ENCODE measurements around the gene KIAA0232. TPM values are rescaled to one million over a fixed set of nuclear protein-coding genes. Genes with fewer than 3 reads are reported as not detected.
"Not testable (repeated sequence)": the region's sequence is repeated elsewhere in the genome, so short reads cannot be mapped to it uniquely, and the experiment has no call there.

Gene KIAA0232
- total and polyA plus RNA-seq, 2 of the 8 experiments (the other 6 are each of a cell fraction or from before 2014, with no cell fraction given), result 5.6 to 23.3 TPM

- not testable (repeated sequence) for H3K4me3 ChIP-seq (ENCODE audit: extremely low read depth in 1 of 4, insufficient read depth in 2 of 4, low read depth in 3 of 4, low read length in 4 of 4); H2BK20ac ChIP-seq (ENCODE audit: low read length); H4K20me1 ChIP-seq (replicated peaks in 1 of 2; ENCODE audit: control insufficient read depth in 1 of 2, insufficient read depth in 2 of 2, low read length in 2 of 2); H2BK12ac ChIP-seq (ENCODE audit: low read depth, low read length); H3K27ac ChIP-seq (ENCODE audit: low read depth, low read length); H3K79me1 ChIP-seq (ENCODE audit: low read depth, low read length); FAIRE-seq; H4K5ac ChIP-seq (ENCODE audit: insufficient read length, low read depth, low read length); H3K27me3 ChIP-seq (replicated peaks in 1 of 4; ENCODE audit: control insufficient read depth in 3 of 4, extremely low read depth in 1 of 4, insufficient read depth in 3 of 4, low read length in 3 of 4); H3K56ac ChIP-seq (replicated peaks; ENCODE audit: insufficient read length, low read depth, low read length); DNase-seq (ENCODE audit: low read depth in 1 of 2, low spot score in 2 of 2); H2BK15ac ChIP-seq (ENCODE audit: low read length); H3K14ac ChIP-seq (ENCODE audit: insufficient read length); H2AK5ac ChIP-seq (ENCODE audit: low read depth, low read length); H4K8ac ChIP-seq (ENCODE audit: extremely low read depth, insufficient read depth, low read length); H2BK5ac ChIP-seq (ENCODE audit: low read depth, low read length); H2BK120ac ChIP-seq (replicated peaks; ENCODE audit: low read depth, low read length); H3K4ac ChIP-seq (replicated peaks; ENCODE audit: insufficient read length, low read depth, low read length); H2AFZ ChIP-seq (ENCODE audit: low read length); H3K18ac ChIP-seq (ENCODE audit: extremely low read depth, low read length); H3K9ac ChIP-seq (replicated peaks in 1 of 4; ENCODE audit: extremely low read depth in 1 of 4, low read depth in 3 of 4, low read length in 3 of 4); H3K23ac ChIP-seq (ENCODE audit: insufficient read length); H3K23me2 ChIP-seq (ENCODE audit: low read depth, low read length); H3K4me2 ChIP-seq (ENCODE audit: insufficient read depth in 1 of 2, low read depth in 2 of 2, low read length in 2 of 2); H4K91ac ChIP-seq (replicated peaks; ENCODE audit: insufficient read length, low read length)
- CTCF ChIA-PET (ENCODE audit: partially characterized antibody), result interaction anchor here (2.2 kb wide), 1 partner anchor 36 kb away, joined by 9 read pairs; no protein-coding TSS in a partner anchor
- Histone ChIP-seq H3K4me1 (replicated peaks in 1 of 4; ENCODE audit: control insufficient read depth in 3 of 4, insufficient read depth in 4 of 4, low read length in 3 of 4) (peaks cover 0 to 10% (median 2%) of the 10 kb centered on the region in 4 experiments; a peak in 4 of 7 replicates), H3K79me2 (ENCODE audit: control insufficient read depth in 1 of 2, insufficient read depth in 2 of 2, low read length in 2 of 2) (peaks cover 0 to 26% of the 10 kb centered on the region in 2 experiments; a peak in 2 of 4 replicates), H3K9me3 (ENCODE audit: insufficient read depth in 2 of 2, low read depth in 1 of 2, low read length in 1 of 2) (peaks cover 0 to 13% of the 10 kb centered on the region in 2 experiments; a peak in 2 of 4 replicates), H3K36me3 (ENCODE audit: control insufficient read depth in 2 of 4, insufficient read depth in 4 of 4, low read length in 3 of 4) (peaks cover 2 to 24% (median 8%) of the 10 kb centered on the region in 4 experiments; a peak in 4 of 8 replicates)
- WGBS, 2 experiments (ENCODE audit: extremely low coverage in 1 of 2, insufficient coverage in 1 of 2, insufficient read length in 1 of 2, insufficient replicate concordance in 2 of 2, low coverage in 1 of 2, low lambda C conversion rate in 2 of 2, missing lambda C conversion rate in 1 of 2), result 86% methylated on average over 8 of the region's 34 CpGs; no CpG with 5 or more reads in 1 of the 2 experiments
- POLR2A ChIA-PET (ENCODE audit: partially characterized antibody), result interaction anchor here (0.6 kb wide), 1 partner anchor 39 kb away, joined by 3 read pairs; no protein-coding TSS in a partner anchor
Measured at GRCh38 chr4:6837106-6837505, 54.6 kb downstream of the KIAA0232 start.

All from H1 (cell line).